K562 (cell line): ENCODE data around the gene KRTAP4-5. TPM values are rescaled to one million over a fixed set of nuclear protein-coding genes. Genes with fewer than 3 reads are reported as not detected.

Experiments used
- ATAC-seq: fragments of 200-7000 bp; cut with Tn5 transposase; 3 replicates; pipeline ENCODE4 v1.9.1; 2020; ENCODE audit warnings: moderate library complexity
- BruUV-seq: library from RNA; stranded (reverse); fragments of 400-500 nt; replicated peaks from 2 replicates; lab custom pipeline; 2021; lab: Mats Ljungman, UMichigan
- CTCF ChIA-PET: fragments of 300-600 bp; formaldehyde crosslinking; extraction: SDS; loops from one replicate; lab custom pipeline; 2021; ENCODE audit warnings: low intra/inter-chr PET ratio; lab: Yijun Ruan, JAX
- POLR2A ChIA-PET: fragments of 300-600, 350-650 bp; sonication (Branson Sonifier 250); formaldehyde crosslinking; extraction: SDS; loops from one replicate; lab custom pipeline; 2021; ENCODE audit warnings: antibody characterized with exemption, inconsistent platforms; lab: Yijun Ruan, JAX
- DNase-seq, 4 experiments: peaks; one replicate each; pipeline versions ENCODE4 v3.0.0 to v3.0.0-alpha.2; 2011 to 2018; ENCODE audit warnings: low spot score in 3 of 4, mixed read lengths in 3 of 4; ENCODE audit errors: extremely low read depth in 1 of 4
- FAIRE-seq: peaks from 2 replicates; lab custom pipeline; 2011; peaks lifted over from hg19 to GRCh38; lab: Jason Lieb, UNC
- H2AFZ ChIP-seq: 2 replicates; pipeline ENCODE4 v1.6.0; 2011; ENCODE audit warnings: low read depth, low read length, control low read depth, inconsistent platforms
- H3K27ac ChIP-seq: fragments of 200-600 bp; 3 replicates; pipeline ENCODE4 v1.8.0; 2011; ENCODE audit warnings: low read depth, mild to moderate bottlenecking, control low read depth, inconsistent platforms, low read length, moderate library complexity, mixed read lengths; ENCODE audit errors: extremely low read depth
- H3K27me3 ChIP-seq, 2 experiments: fragments of 300-600 bp in 1 of 2; 2 replicates in 1 of 2; 3 replicates in 1 of 2; pipeline versions ENCODE4 v1.6.0 to v1.8.0; 2011; ENCODE audit warnings: inconsistent platforms in 2 of 2, low read length in 2 of 2, mild to moderate bottlenecking in 1 of 2, mixed read lengths in 1 of 2, moderate library complexity in 1 of 2; ENCODE audit not compliant: control insufficient read depth in 2 of 2, insufficient read depth in 2 of 2
- H3K36me3 ChIP-seq: fragments of 300-600 bp; 3 replicates; pipeline ENCODE4 v1.8.0; 2011; ENCODE audit warnings: mild to moderate bottlenecking, low read length, inconsistent platforms; ENCODE audit not compliant: control insufficient read depth, insufficient read depth
- H3K4me1 ChIP-seq, 2 experiments: fragments of 200-600 bp in 1 of 2; replicated peaks in 1 of 2; 2 replicates in 1 of 2; 3 replicates in 1 of 2; pipeline versions ENCODE4 v1.5.1 to v1.8.0; 2011; ENCODE audit warnings: inconsistent platforms in 2 of 2, low read length in 2 of 2, mild to moderate bottlenecking in 1 of 2, mixed read lengths in 1 of 2, moderate library complexity in 1 of 2; ENCODE audit not compliant: control insufficient read depth in 2 of 2, insufficient read depth in 2 of 2
- H3K4me2 ChIP-seq: 2 replicates; pipeline ENCODE4 v1.6.1; 2011; ENCODE audit warnings: low read length, control low read depth, inconsistent platforms, mixed read lengths; ENCODE audit not compliant: insufficient read depth
- H3K4me3 ChIP-seq: fragments of 200-600 bp; sonication (generic), shearing (Covaris generic); 2 replicates; pipeline ENCODE4 v1.5.1; 2016; ENCODE audit warnings: control low read depth, inconsistent platforms
- H3K79me2 ChIP-seq: fragments of 200-600 bp; 3 replicates; pipeline ENCODE4 v1.8.0; 2011; ENCODE audit warnings: low read length, inconsistent platforms; ENCODE audit not compliant: control insufficient read depth, insufficient read depth
- H3K9ac ChIP-seq, 2 experiments: 2 replicates each; pipeline versions ENCODE4 v1.6.0 to v1.6.1; 2011; ENCODE audit warnings: low read depth in 2 of 2, low read length in 2 of 2, control low read depth in 1 of 2, inconsistent platforms in 1 of 2, mild to moderate bottlenecking in 1 of 2, mixed read lengths in 1 of 2; ENCODE audit not compliant: insufficient read depth in 1 of 2
- H3K9me1 ChIP-seq: one replicate; pipeline ENCODE4 v1.6.0; 2011; ENCODE audit warnings: inconsistent platforms, mild to moderate bottlenecking, low read length, moderate library complexity; ENCODE audit not compliant: control insufficient read depth, insufficient read depth
- H3K9me3 ChIP-seq: replicated peaks from 2 replicates; pipeline ENCODE4 v1.5.1; 2011; ENCODE audit warnings: low read depth, low read length, inconsistent platforms; ENCODE audit not compliant: control insufficient read depth, insufficient read depth
- H4K20me1 ChIP-seq: replicated peaks from 2 replicates; pipeline ENCODE4 v1.6.1; 2011; ENCODE audit warnings: low read length, inconsistent platforms, mixed read lengths; ENCODE audit not compliant: control insufficient read depth, insufficient read depth
- E2F5 ChIP-seq: sonication (generic); formaldehyde crosslinking; IDR thresholded peaks from 2 replicates; pipeline ENCODE4 v1.8.0; 2022; ENCODE audit warnings: mild to moderate bottlenecking, missing genetic modification reagents
- L3MBTL2 ChIP-seq: fragments of 450-650 bp; IDR thresholded peaks from 2 replicates; pipeline ENCODE4 v1.6.1; 2016; ENCODE audit warnings: mild to moderate bottlenecking, moderate library complexity
- MCM7 ChIP-seq, 2 experiments: fragments of 450-650 bp; IDR thresholded peaks; 2 replicates each; pipeline ENCODE4 v1.6.1; 2016 to 2018
- MYBL2 ChIP-seq, 2 experiments: fragments of 450-650 bp in 1 of 2; sonication (generic) in 1 of 2; formaldehyde crosslinking in 1 of 2; IDR thresholded peaks; 2 replicates each; pipeline versions ENCODE4 v1.6.1 to v1.8.1; 2017 to 2022; ENCODE audit warnings: borderline replicate concordance in 1 of 2, inconsistent platforms in 1 of 2, low read depth in 1 of 2, mild to moderate bottlenecking in 1 of 2, missing genetic modification reagents in 1 of 2, moderate library complexity in 1 of 2
- NCOR1 ChIP-seq: fragments of 450-650 bp; IDR thresholded peaks from 2 replicates; pipeline ENCODE4 v1.6.1; 2016; ENCODE audit warnings: mild to moderate bottlenecking, moderate library complexity
- NRF1 ChIP-seq, 2 experiments: fragments of 450-650 bp; IDR thresholded peaks in 1 of 2; conservative IDR thresholded peaks in 1 of 2; 2 replicates each; pipeline ENCODE4 v1.6.1; 2014; ENCODE audit warnings: mild to moderate bottlenecking in 2 of 2
- PRMT5 ChIP-seq: sonication (generic); formaldehyde crosslinking; IDR thresholded peaks from 2 replicates; pipeline ENCODE4 v1.5.0; 2020; ENCODE audit warnings: missing genetic modification reagents
- SNAPC5 ChIP-seq: fragments of 250-450 bp; sonication (Bioruptor Pico); IDR thresholded peaks from 2 replicates; pipeline ENCODE4 v1.8.0; 2021; ENCODE audit warnings: moderate library complexity, mild to moderate bottlenecking, inconsistent platforms
- SNIP1 ChIP-seq: fragments of 450-650 bp; IDR thresholded peaks from 2 replicates; pipeline ENCODE4 v1.7.1; 2017; ENCODE audit warnings: low read depth, mild to moderate bottlenecking
- U2AF1 ChIP-seq: fragments of 200-400 bp; formaldehyde crosslinking; optimal IDR thresholded peaks from 2 replicates; pipeline ENCODE3; 2017; ENCODE audit warnings: mild to moderate bottlenecking, low read depth, low read length, moderate library complexity
- ZNF184 ChIP-seq: sonication (generic); formaldehyde crosslinking; IDR thresholded peaks from 2 replicates; pipeline ENCODE4 v1.5.0; 2020; ENCODE audit warnings: missing genetic modification reagents
- ZNF445 ChIP-seq: fragments of 250-450 bp; sonication (Bioruptor Pico); IDR thresholded peaks from 2 replicates; pipeline ENCODE4 v1.4.0; 2020; ENCODE audit warnings: low read depth, mild to moderate bottlenecking, moderate library complexity
- WGBS: fragments of 100-300 bp; shearing (Covaris generic); methylation state at CpG from one replicate; pipeline ENCODE4 v1.1.6; 2016; ENCODE audit warnings: low coverage, mixed read lengths; ENCODE audit not compliant: insufficient coverage; ENCODE audit errors: missing lambda C conversion rate; 5-methylcytosine and 5-hydroxymethylcytosine counted together
- in situ Hi-C: fragments of 300-500 bp; cut with MboI; formaldehyde crosslinking; loops from 4 replicates; pipeline ENCODE4 v1.15.0; 2018; ENCODE audit warnings: inconsistent platforms, mixed read lengths
- intact Hi-C: fragments of 100-400 bp; cut with micrococcal nuclease; formaldehyde crosslinking; loops from 2 replicates; pipeline ENCODE4 v1.14.2; 2022
- polyA plus RNA-seq, 8 experiments: library from polyadenylated mRNA; depleted of rRNA in 4 of 8; stranded (reverse) in 5 of 8; unstranded in 3 of 8; fragments of >200 nt; fragmentation: Nextera tagmentation in 2 of 8; fragmentation: Illumina TruSeq in 1 of 8; extraction: Ambion mirVana in 2 of 8; extraction: Trizol in 1 of 8; gene quantifications; 2 replicates each; pipeline versions ENCODE4 v1.2.1 to v1.2.3, GENCODE V29; 2011 to 2014; ENCODE audit warnings: inconsistent platforms in 1 of 8, missing spikeins in 1 of 8
- total RNA-seq, 7 experiments: library from RNA; depleted of rRNA in 6 of 7; stranded (reverse); fragments of >200 nt in 6 of 7; fragmentation: Illumina TruSeq in 2 of 7; extraction: Trizol in 2 of 7; gene quantifications; 2 replicates each; pipeline versions ENCODE4 v1.2.1 to v1.2.3, GENCODE V29; 2011 to 2021; ENCODE audit warnings: low replicate concordance in 1 of 7

Gene KRTAP4-5
- total and polyA plus RNA-seq, 9 of the 15 experiments (the other 6 are each of a cell fraction or from before 2014, with no cell fraction given), result not detected

- Histone ChIP-seq H3K27me3 (no peaks in the 10 kb centered on the region), H4K20me1 (no peaks in the 10 kb centered on the region), H3K4me3 (no peak overlapping the region), H3K27ac (no peak overlapping the region), H2AFZ (no peak overlapping the region), H3K9me1 (no peaks in the 10 kb centered on the region), H3K4me2 (no peak overlapping the region), H3K4me1 (no peaks in the 10 kb centered on the region), H3K79me2 (no peaks in the 10 kb centered on the region), H3K36me3 (no peaks in the 10 kb centered on the region), H3K9me3 (no peaks in the 10 kb centered on the region), H3K9ac (no peak overlapping the region)
- WGBS, result 0% methylated on average over 1 of the region's 1 CpG
- DNase-seq, result no peak
- no TSS peak for BruUV-seq
- intact Hi-C loops, result no loop called here
- POLR2A ChIA-PET, result no interaction called here
- ATAC-seq, result no peak
- in situ Hi-C loops, result no loop called here
- TF ChIP-seq U2AF1, result peak; percentile 32
- no peak for TF ChIP-seq SNIP1
- no peak for FAIRE-seq
- CTCF ChIA-PET, result no interaction called here
Measured at GRCh38 chr17:41144846-41145245, 4.8 kb downstream of the KRTAP4-5 start.

GRCh38 chr17:41141361-41141760 is 8.3 kb downstream of the KRTAP4-5 start:
- no peaks in the 10 kb centered on the region for H3K9me3 ChIP-seq
- no peak overlapping the region for H3K4me2 ChIP-seq
- intact Hi-C loops, result no loop called here
- ChIA-PET CTCF (no interaction called here), POLR2A (no interaction called here)
- H3K9me1 ChIP-seq, result no peaks in the 10 kb centered on the region
- no peaks in the 10 kb centered on the region for H3K4me1 ChIP-seq
- H2AFZ ChIP-seq, result no peak overlapping the region
- no peaks in the 10 kb centered on the region for H3K27me3 ChIP-seq
- BruUV-seq, result no TSS peak
- H3K36me3 ChIP-seq, result no peaks in the 10 kb centered on the region
- no peak for ATAC-seq
- no peak overlapping the region for H3K27ac ChIP-seq
- DNase-seq, result no peak
- no peaks in the 10 kb centered on the region for H3K79me2 ChIP-seq
- TF ChIP-seq MCM7 (IDR thresholded peaks at IDR 0.05) (no peak), MYBL2 (IDR thresholded peaks at IDR 0.05; ENCODE audit: low read depth) (no peak), MYBL2 (CRISPR knock-in tag; IDR thresholded peaks at IDR 0.05; ENCODE audit: borderline replicate concordance) (no peak), E2F5 (CRISPR knock-in tag) (no peak), NCOR1 (no peak), L3MBTL2 (no peak), SNAPC5 (no peak), NRF1 (conservative IDR thresholded peaks at IDR 0.05 in 1 of 2, IDR thresholded peaks at IDR 0.05 in 1 of 2) (no peak), ZNF184 (CRISPR knock-in tag) (no peak), ZNF445 (CRISPR knock-in tag) (no peak), PRMT5 (CRISPR knock-in tag) (no peak), SNIP1 (no peak)
- H4K20me1 ChIP-seq, result no peaks in the 10 kb centered on the region
- in situ Hi-C loops, result no loop called here
- FAIRE-seq, result no peak
- no peak overlapping the region for H3K4me3 ChIP-seq
- H3K9ac ChIP-seq, result no peak overlapping the region
